Right renal cortex interstitium (tissue), 3 donors: ENCODE results near the gene SGTA. TPM values are rescaled to one million over a fixed set of nuclear protein-coding genes. Genes with fewer than 3 reads are reported as not detected.
"Not testable (repeated sequence)": the region's sequence is repeated elsewhere in the genome, so short reads cannot be mapped to it uniquely, and the experiment has no call there.

Source experiments
- DNase-seq, 3 donors: peaks; one replicate each; pipeline ENCODE4 v3.0.0-alpha.2; 2013; ENCODE audit warnings: low read depth in 3 of 3, low spot score in 2 of 3
- polyA plus RNA-seq, 3 donors: library from polyadenylated mRNA; unstranded; fragments of 120-200 nt; gene quantifications; one replicate each; pipeline ENCODE4 v1.2.1, GENCODE V29; 2013; ENCODE audit not compliant: insufficient read length in 3 of 3

SGTA gene
- polyA plus RNA-seq, 3 donors = 44.7 to 46.9 (median 45.4) TPM

- no peak for DNase-seq
These were observed 66.1 kb downstream of the SGTA start for GRCh38 chr19:2716722-2717637.

GRCh38 chr19:2716275-2716650 lies 66.8 kb downstream of the SGTA start:
- DNase-seq = no peak

DNA sequence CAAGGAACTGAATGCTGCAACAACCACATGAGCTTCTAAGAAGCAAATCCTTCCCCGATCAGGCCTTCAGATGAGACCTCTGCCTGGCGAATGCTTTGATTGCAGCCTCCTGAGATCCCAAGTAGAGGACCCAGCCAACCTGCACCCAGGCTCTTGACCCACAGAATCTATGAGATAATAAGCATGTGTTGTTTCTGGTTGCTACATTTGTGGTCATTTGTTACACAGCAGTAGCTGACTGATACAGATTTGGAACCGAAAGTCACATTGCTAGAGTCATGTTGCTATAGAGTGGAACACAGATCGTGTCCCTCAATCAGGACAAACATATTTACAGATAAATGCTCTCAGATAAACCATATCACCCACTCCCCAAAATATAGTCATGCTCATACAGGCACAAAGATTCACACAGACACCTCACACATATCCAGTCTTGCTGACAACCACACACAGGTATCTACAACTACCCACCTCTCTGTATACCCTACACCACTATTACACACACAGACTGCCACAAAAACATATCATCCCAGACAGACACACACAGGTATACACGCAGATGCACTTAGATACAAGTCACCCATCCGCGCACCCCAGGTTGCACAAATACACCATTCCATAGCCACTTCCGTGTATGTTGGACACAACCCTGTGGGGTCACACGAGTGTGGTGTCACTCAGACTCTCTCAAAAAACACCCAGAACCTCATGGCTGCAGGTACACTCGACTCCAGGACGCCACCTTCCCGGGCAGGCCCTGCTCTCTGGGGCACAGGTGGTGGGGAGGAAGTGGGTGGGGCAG lies 67.4 kb downstream of the SGTA start:
- no peak for DNase-seq

GRCh38 chr19:2714531-2715269 lies 68.4 kb downstream of the SGTA start:
- no peak for DNase-seq

DNA sequence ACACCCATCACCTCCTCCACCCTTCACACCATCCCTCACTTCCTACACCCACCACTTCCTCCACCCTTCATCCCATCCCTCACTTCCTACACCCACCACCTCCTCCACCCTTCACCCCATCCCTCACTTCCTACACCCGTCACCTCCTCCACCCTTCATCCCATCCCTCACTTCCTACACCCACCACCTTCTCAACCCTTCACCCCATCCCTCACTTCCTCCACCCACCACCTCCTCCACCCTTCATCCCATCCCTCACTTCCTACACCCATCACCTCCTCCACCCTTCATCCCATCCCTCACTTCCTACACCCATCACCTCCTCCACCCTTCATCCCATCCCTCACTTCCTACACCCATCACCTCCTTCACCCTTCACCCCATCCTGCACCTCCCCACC lies 69.0 kb downstream of the SGTA start:
- not testable (repeated sequence) for DNase-seq

- not testable (repeated sequence) for DNase-seq
These were observed 69.9 kb downstream of the SGTA start for GRCh38 chr19:2713170-2713569.

- no peak for DNase-seq
These were observed 71.2 kb downstream of the SGTA start for GRCh38 chr19:2711875-2712205.

DNA sequence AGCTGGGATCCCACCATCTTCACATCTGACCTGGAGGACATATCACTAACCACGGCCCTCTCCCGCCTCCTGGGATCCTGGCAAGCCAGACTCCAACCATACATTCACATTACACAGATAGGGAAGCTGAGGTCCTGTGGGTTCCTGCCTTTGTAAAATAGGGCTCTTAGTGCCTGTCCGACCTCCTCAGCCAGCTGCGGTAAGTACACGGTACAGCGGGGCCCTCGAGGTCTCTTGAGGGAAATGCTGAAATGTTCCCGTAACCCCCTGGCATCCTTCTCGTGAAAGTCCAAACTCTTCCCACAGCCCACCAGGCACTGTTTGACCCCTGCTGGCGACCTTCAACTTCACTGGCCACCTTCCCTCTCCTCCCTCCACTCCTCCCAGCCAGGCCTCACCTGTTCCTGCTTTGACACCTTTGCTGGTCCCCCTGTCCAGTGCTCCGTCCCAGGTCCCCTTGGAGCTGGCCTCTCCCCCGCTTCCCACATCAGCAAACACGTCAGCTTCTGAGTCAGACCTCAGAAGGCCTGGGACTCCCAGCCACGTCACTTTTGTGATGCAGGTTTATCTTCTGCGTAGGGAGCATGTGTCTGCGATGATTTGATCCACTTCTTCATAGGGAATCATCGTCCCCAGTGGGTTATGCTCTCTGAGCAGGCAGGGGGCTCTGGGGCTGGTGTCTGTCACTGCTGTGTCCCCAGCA lies 71.8 kb downstream of the SGTA start:
- no peak for DNase-seq

- no peak for DNase-seq
These were observed 76.8 kb downstream of the SGTA start for GRCh38 chr19:2706251-2706650.

Other genes starting within 250 kb of the SGTA start
- gene GNG7, start 80.6 kb downstream of the SGTA start, polyA plus RNA-seq = 1 to 10 TPM; 4.9 to 5.2 (median 5.0) TPM
- gene DIRAS1, start 61.9 kb downstream of the SGTA start, polyA plus RNA-seq = 1 to 10 TPM; 2.6 to 3.7 (median 3.4) TPM
- gene SLC39A3, start 43.3 kb downstream of the SGTA start, polyA plus RNA-seq = 10 to 100 TPM; 27.5 to 33.6 (median 29.8) TPM
- 10 to 100 TPM; 37.8 to 48.9 (median 41.8) TPM for gene THOP1, start 2.2 kb upstream of the SGTA start, polyA plus RNA-seq
- gene ZNF554, start 36.6 kb upstream of the SGTA start, polyA plus RNA-seq = 1 to 10 TPM; 9.4 to 9.7 (median 9.6) TPM
- gene ZNF555, start 58.2 kb upstream of the SGTA start, polyA plus RNA-seq = 10 to 100 TPM; 13.8 to 14.4 (median 14.0) TPM
- gene ZNF556, start 84.1 kb upstream of the SGTA start, polyA plus RNA-seq = 1 to 10 TPM in 2 of 3 donors, under 1 TPM in 1; 0.76 to 1.3 (median 1.1) TPM
- gene ZNF57, start 117.7 kb upstream of the SGTA start, polyA plus RNA-seq = 10 to 100 TPM in 1 of 3 donors, 1 to 10 TPM in 2; 7.6 to 10.6 (median 8.6) TPM
- gene ZNF77, start 161.7 kb upstream of the SGTA start, polyA plus RNA-seq = 1 to 10 TPM; 7.9 to 9.0 (median 8.8) TPM
- 1 to 10 TPM; 6.5 to 7.6 (median 6.9) TPM for gene TLE6, start 194.3 kb upstream of the SGTA start, polyA plus RNA-seq
- 10 to 100 TPM; 26.8 to 32.4 (median 27.5) TPM for gene TLE2, start 246.0 kb upstream of the SGTA start, polyA plus RNA-seq